Prostate gland (tissue), 2 donors: Measurements from ENCODE around the gene RARA. TPM values are rescaled to one million over a fixed set of nuclear protein-coding genes. Genes with fewer than 3 reads are reported as not detected.
A peak's percentile ranks its signal among the peaks of the same experiment; 100 is the strongest.

Experiments used
- DNase-seq: peaks from one replicate; pipeline ENCODE4 v3.0.0-alpha.2; 2019; ENCODE audit warnings: low spot score
- H3K27ac ChIP-seq, 2 donors: fragments of 200-600 bp; sonication (generic); 2 replicates each; pipeline ENCODE4 v1.5.1; 2017 to 2019
- H3K27me3 ChIP-seq: fragments of 200-600 bp; sonication (generic); replicated peaks from 2 replicates; pipeline ENCODE4 v1.5.1; 2019; ENCODE audit not compliant: insufficient read depth
- H3K36me3 ChIP-seq, 2 donors: fragments of 200-600 bp; sonication (generic); 1 replicate in 1 of 2; 2 replicates in 1 of 2; pipeline versions ENCODE4 v1.5.1 to v1.8.1; 2017 to 2019
- H3K4me1 ChIP-seq: fragments of 200-600 bp; sonication (generic); replicated peaks from 2 replicates; pipeline ENCODE4 v1.5.1; 2019
- H3K4me3 ChIP-seq, 2 donors: fragments of 200-600 bp; sonication (generic); 2 replicates each; pipeline ENCODE4 v1.5.1; 2017 to 2019
- H3K9me3 ChIP-seq: fragments of 200-600 bp; sonication (generic); 2 replicates; pipeline ENCODE4 v1.5.1; 2017
- CTCF ChIP-seq, 4 experiments: fragments of 200-600 bp in 2 of 4; fragments of 450-650 bp in 2 of 4; sonication (generic) in 2 of 4; IDR thresholded peaks; 1 replicate in 3 of 4; 2 replicates in 1 of 4; pipeline ENCODE4 v1.5.1; 2016 to 2019; ENCODE audit warnings: antibody characterized with exemption in 4 of 4, mild to moderate bottlenecking in 2 of 4, moderate library complexity in 2 of 4
- POLR2A ChIP-seq: fragments of 450-650 bp; IDR thresholded peaks from one replicate; pipeline ENCODE4 v1.6.1; 2016; ENCODE audit warnings: antibody characterized with exemption, mild to moderate bottlenecking
- POLR2AphosphoS5 ChIP-seq: sonication (generic); formaldehyde crosslinking; IDR thresholded peaks from one replicate; pipeline ENCODE4 v1.6.1; 2017; ENCODE audit warnings: antibody characterized with exemption
- WGBS: methylation state at CpG from one replicate; pipeline ENCODE4 v1.1.5; 2018; 5-methylcytosine and 5-hydroxymethylcytosine counted together
- intact Hi-C: fragments of 100-400 bp; cut with DNase I; formaldehyde crosslinking; loops from one replicate; pipeline ENCODE4 v1.14.2; 2022
- total RNA-seq, 2 donors: library from RNA; depleted of rRNA; stranded (reverse); fragments of >200 nt; gene quantifications; one replicate each; pipeline ENCODE4 v1.1.0, GENCODE V29; 2016

The RARA gene
- total RNA-seq, 2 donors from 2014 or later = 24.4 to 70.6 TPM

- no peak overlapping the region for H3K4me3 ChIP-seq
- peaks cover 9% of the 10 kb centered on the region for H3K4me1 ChIP-seq
- 94% methylated on average over 1 of the region's 1 CpG for WGBS
- H3K27ac ChIP-seq = peak overlapping the region; percentile 96 to 98
- no peaks in the 10 kb centered on the region for H3K36me3 ChIP-seq
- TF ChIP-seq POLR2A (no peak), CTCF (IDR thresholded peaks at IDR 0.05) (no peak)
- H3K9me3 ChIP-seq = no peaks in the 10 kb centered on the region
- intact Hi-C loops = loop anchor here (5.0 kb wide), 1 partner anchor 218 kb away; the partner anchor contains the start of gene MSL1
- H3K27me3 ChIP-seq = no peaks in the 10 kb centered on the region
- DNase-seq = no peak
These were observed 31.3 kb downstream of the RARA start for GRCh38 chr17:40340327-40340726.

- TF ChIP-seq POLR2A = peak; percentile 74
- TF ChIP-seq CTCF (IDR thresholded peaks at IDR 0.05) = peak in 2 of 4 experiments; percentile 31 to 41
- TF ChIP-seq POLR2AphosphoS5 = peak; percentile 88
- peak; percentile 87 for DNase-seq
- no peaks in the 10 kb centered on the region for H3K9me3 ChIP-seq
- H3K27me3 ChIP-seq = no peaks in the 10 kb centered on the region
- no peaks in the 10 kb centered on the region for H3K36me3 ChIP-seq
- H3K4me3 ChIP-seq = peak overlapping the region; percentile 77 to 93
- under 1% methylated on average over 47 of the region's 55 CpGs for WGBS
- peaks cover 15% of the 10 kb centered on the region for H3K4me1 ChIP-seq
- intact Hi-C loops = loop anchor here (5.0 kb wide), 1 partner anchor 219 kb away; the partner anchor contains the start of gene MSL1
- peak overlapping the region; percentile 96 to 98 for H3K27ac ChIP-seq
These were observed 32.2 kb downstream of the RARA start for GRCh38 chr17:40340880-40341807.

- DNase-seq = peak; percentile 77
- intact Hi-C loops = loop anchor here (5.0 kb wide), 1 partner anchor 220 kb away; the partner anchor contains the start of gene MSL1
- Histone ChIP-seq H3K27ac (peak overlapping the region; percentile 96 to 98), H3K4me1 (peaks cover 20% of the 10 kb centered on the region), H3K36me3 (no peaks in the 10 kb centered on the region), H3K27me3 (no peaks in the 10 kb centered on the region), H3K9me3 (no peaks in the 10 kb centered on the region), H3K4me3 (peak overlapping the region; percentile 77 to 93)
- 1% methylated on average over 40 of the region's 55 CpGs for WGBS
- TF ChIP-seq POLR2AphosphoS5 (peak; percentile 65), POLR2A (peak; percentile 56), CTCF (IDR thresholded peaks at IDR 0.05) (no peak)
These were observed 33.0 kb downstream of the RARA start for GRCh38 chr17:40341808-40342503.

GRCh38 chr17:40342504-40343218 is 33.7 kb downstream of the RARA start:
- H3K27ac ChIP-seq = peak overlapping the region; percentile 96 to 98
- WGBS = 2% methylated on average over 29 of the region's 38 CpGs
- H3K27me3 ChIP-seq = no peaks in the 10 kb centered on the region
- intact Hi-C loops = loop anchor here (5.0 kb wide), 1 partner anchor 220 kb away; the partner anchor contains the start of gene MSL1
- no peaks in the 10 kb centered on the region for H3K36me3 ChIP-seq
- H3K9me3 ChIP-seq = no peaks in the 10 kb centered on the region
- no peak for TF ChIP-seq POLR2A
- TF ChIP-seq CTCF (IDR thresholded peaks at IDR 0.05) = peak in 1 of 4 experiments; percentile 4
- DNase-seq = no peak
- H3K4me1 ChIP-seq = peaks cover 25% of the 10 kb centered on the region
- H3K4me3 ChIP-seq = peak overlapping the region; percentile 77 to 93
